Neuronal stem cell (in vitro differentiated cells): ENCODE results near the gene PSMB3.
"Not testable (repeated sequence)": the region's sequence is repeated elsewhere in the genome, so short reads cannot be mapped to it uniquely, and the experiment has no call there.

ENCODE experiments used
- DNase-seq: peaks from one replicate; pipeline ENCODE4 v3.0.0-alpha.2; 2013; ENCODE audit warnings: low spot score
- H2AFZ ChIP-seq: one replicate; pipeline ENCODE4 v1.6.1; 2013; ENCODE audit warnings: mild to moderate bottlenecking, low read length, inconsistent platforms
- H2AK5ac ChIP-seq: 2 replicates; pipeline ENCODE4 v1.6.1; 2013; ENCODE audit warnings: low read depth, mild to moderate bottlenecking, inconsistent platforms, low read length, moderate library complexity, mixed read lengths
- H2BK120ac ChIP-seq: 2 replicates; pipeline ENCODE4 v1.6.1; 2013; ENCODE audit warnings: low read depth, mild to moderate bottlenecking, inconsistent platforms, low read length, moderate library complexity, mixed read lengths
- H2BK12ac ChIP-seq: one replicate; pipeline ENCODE4 v1.6.1; 2013; ENCODE audit warnings: low read length, inconsistent platforms
- H2BK15ac ChIP-seq: 2 replicates; pipeline ENCODE4 v1.6.1; 2013; ENCODE audit warnings: mild to moderate bottlenecking, low read length, inconsistent platforms, mixed read lengths
- H2BK5ac ChIP-seq: one replicate; pipeline ENCODE4 v1.6.1; 2013; ENCODE audit warnings: inconsistent platforms, mild to moderate bottlenecking, low read length, moderate library complexity
- H3K14ac ChIP-seq: one replicate; pipeline ENCODE4 v1.6.1; 2013; ENCODE audit warnings: low read length, inconsistent platforms
- H3K18ac ChIP-seq: 2 replicates; pipeline ENCODE4 v1.6.1; 2013; ENCODE audit warnings: low read length, inconsistent platforms
- H3K23ac ChIP-seq: 2 replicates; pipeline ENCODE4 v1.6.1; 2013; ENCODE audit warnings: low read depth, mild to moderate bottlenecking, mixed read lengths, low read length, inconsistent platforms; ENCODE audit not compliant: poor library complexity
- H3K27ac ChIP-seq: replicated peaks from 3 replicates; pipeline ENCODE4 v1.5.1; 2013; ENCODE audit warnings: low read length, inconsistent platforms
- H3K27me3 ChIP-seq, 3 experiments: 2 replicates each; pipeline ENCODE4 v1.6.1; 2013; ENCODE audit warnings: low read length in 3 of 3, mild to moderate bottlenecking in 2 of 3, inconsistent platforms in 1 of 3, low read depth in 1 of 3, mixed read lengths in 1 of 3, moderate library complexity in 1 of 3; ENCODE audit not compliant: control insufficient read depth in 3 of 3, insufficient read depth in 3 of 3
- H3K36me3 ChIP-seq, 2 donors: replicated peaks in 1 of 2; 2 replicates each; pipeline ENCODE4 v1.6.1; 2013; ENCODE audit warnings: low read length in 2 of 2; ENCODE audit not compliant: control insufficient read depth in 2 of 2, insufficient read depth in 2 of 2
- H3K4ac ChIP-seq: 2 replicates; pipeline ENCODE4 v1.6.1; 2013; ENCODE audit warnings: inconsistent platforms, mild to moderate bottlenecking, low read length, moderate library complexity
- H3K4me1 ChIP-seq, 2 donors: 1 replicate in 1 of 2; 2 replicates in 1 of 2; pipeline ENCODE4 v1.6.1; 2013; ENCODE audit warnings: low read length in 2 of 2, low read depth in 1 of 2; ENCODE audit not compliant: control insufficient read depth in 2 of 2, insufficient read depth in 1 of 2
- H3K4me2 ChIP-seq: one replicate; pipeline ENCODE4 v1.6.1; 2013; ENCODE audit warnings: mild to moderate bottlenecking, low read length, inconsistent platforms; ENCODE audit not compliant: insufficient read depth, poor library complexity, severe bottlenecking
- H3K4me3 ChIP-seq, 2 donors: 2 replicates each; pipeline ENCODE4 v1.5.1; 2013; ENCODE audit warnings: low read length in 2 of 2, mild to moderate bottlenecking in 2 of 2, inconsistent platforms in 1 of 2, moderate library complexity in 1 of 2
- H3K79me1 ChIP-seq: one replicate; pipeline ENCODE4 v1.6.1; 2013; ENCODE audit warnings: low read depth, mild to moderate bottlenecking, inconsistent platforms, low read length, moderate library complexity
- H3K9ac ChIP-seq: one replicate; pipeline ENCODE4 v1.6.1; 2013; ENCODE audit warnings: mild to moderate bottlenecking, low read depth, low read length, inconsistent platforms; ENCODE audit not compliant: poor library complexity
- H3K9me3 ChIP-seq, 2 donors: replicated peaks in 1 of 2; 2 replicates each; pipeline versions ENCODE3 to v1.6.1; 2013; ENCODE audit warnings: low read length in 2 of 2, mild to moderate bottlenecking in 2 of 2, inconsistent platforms in 1 of 2, low read depth in 1 of 2, mixed read lengths in 1 of 2, moderate library complexity in 1 of 2; ENCODE audit not compliant: control insufficient read depth in 2 of 2, insufficient read depth in 1 of 2
- H4K8ac ChIP-seq: one replicate; pipeline ENCODE4 v1.6.1; 2013; ENCODE audit warnings: low read depth, mild to moderate bottlenecking, inconsistent platforms, low read length, moderate library complexity
- H4K91ac ChIP-seq: one replicate; pipeline ENCODE4 v1.6.1; 2013; ENCODE audit warnings: low read length, low read depth, mild to moderate bottlenecking, inconsistent platforms; ENCODE audit not compliant: poor library complexity
- WGBS, 2 donors: extraction: QIAGEN DNeasy Blood & Tissue Kit; methylation state at CpG; one replicate each; pipeline ENCODE4 v1.1.7; 2013; ENCODE audit warnings: missing lambda C conversion rate in 2 of 2, mixed read lengths in 1 of 2; ENCODE audit not compliant: insufficient read length in 2 of 2, insufficient replicate concordance in 1 of 2; ENCODE audit errors: extremely low coverage in 2 of 2; 5-methylcytosine and 5-hydroxymethylcytosine counted together

The PSMB3 gene

GRCh38 chr17:38787999-38788398 lies 35.5 kb downstream of the PSMB3 start:
- not testable (repeated sequence) for H2BK12ac ChIP-seq, H3K18ac ChIP-seq, H3K14ac ChIP-seq, H3K9ac ChIP-seq, H3K9me3 ChIP-seq, H3K23ac ChIP-seq, H4K91ac ChIP-seq, H3K79me1 ChIP-seq, H2AK5ac ChIP-seq, DNase-seq, H2BK5ac ChIP-seq, H2BK120ac ChIP-seq, H3K27ac ChIP-seq, H4K8ac ChIP-seq, H3K4me1 ChIP-seq, H3K4ac ChIP-seq, H2AFZ ChIP-seq, H3K4me3 ChIP-seq, H2BK15ac ChIP-seq, H3K27me3 ChIP-seq, H3K4me2 ChIP-seq
- WGBS, 2 donors = no CpG with 5 or more reads among the region's 4 CpGs
- peaks cover 33 to 56% of the 10 kb centered on the region in 2 donors for H3K36me3 ChIP-seq

DNA sequence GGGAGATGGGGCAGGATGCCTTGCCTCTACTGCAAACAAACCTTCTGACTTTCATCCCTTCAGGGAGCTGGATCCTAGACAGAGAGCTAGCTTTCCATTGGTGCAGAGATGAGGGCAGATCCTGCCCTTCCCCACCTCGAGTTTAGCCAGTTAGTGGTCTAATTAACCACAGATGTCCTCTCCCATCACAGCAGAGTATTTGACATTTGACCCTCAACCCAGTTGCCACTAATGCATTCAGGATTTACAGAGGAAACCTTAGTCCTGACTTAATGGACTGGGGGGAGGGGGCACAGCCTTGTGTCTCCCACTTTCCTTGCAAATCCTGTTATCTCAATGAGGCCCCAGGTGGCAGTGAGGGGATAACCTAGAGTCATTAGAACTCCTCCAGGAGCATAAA lies 36.6 kb downstream of the PSMB3 start:
- peak; percentile 68 for DNase-seq
- no peak overlapping the region for H3K18ac ChIP-seq
- H4K91ac ChIP-seq = no peak overlapping the region
- H2AK5ac ChIP-seq = no peak overlapping the region
- no peaks in the 10 kb centered on the region for H3K9me3 ChIP-seq
- peaks cover 7% of the 10 kb centered on the region for H3K79me1 ChIP-seq
- no peaks in the 10 kb centered on the region for H3K27me3 ChIP-seq
- no peak overlapping the region for H2BK15ac ChIP-seq
- H3K4me2 ChIP-seq = peak overlapping the region; percentile 32
- H3K14ac ChIP-seq = no peak overlapping the region
- no CpG with 5 or more reads among the region's 1 CpG for WGBS, 2 donors
- H3K27ac ChIP-seq = peak overlapping the region; percentile 82
- H2AFZ ChIP-seq = no peak overlapping the region
- H2BK12ac ChIP-seq = no peak overlapping the region
- no peak overlapping the region for H2BK5ac ChIP-seq
- H2BK120ac ChIP-seq = no peak overlapping the region
- H3K36me3 ChIP-seq = peaks cover 26 to 54% of the 10 kb centered on the region in 2 donors
- no peak overlapping the region for H3K9ac ChIP-seq
- H3K23ac ChIP-seq = no peak overlapping the region
- no peak overlapping the region for H4K8ac ChIP-seq
- peaks cover 10% of the 10 kb centered on the region in 2 donors for H3K4me1 ChIP-seq
- no peak overlapping the region for H3K4ac ChIP-seq
- no peak overlapping the region for H3K4me3 ChIP-seq

DNA sequence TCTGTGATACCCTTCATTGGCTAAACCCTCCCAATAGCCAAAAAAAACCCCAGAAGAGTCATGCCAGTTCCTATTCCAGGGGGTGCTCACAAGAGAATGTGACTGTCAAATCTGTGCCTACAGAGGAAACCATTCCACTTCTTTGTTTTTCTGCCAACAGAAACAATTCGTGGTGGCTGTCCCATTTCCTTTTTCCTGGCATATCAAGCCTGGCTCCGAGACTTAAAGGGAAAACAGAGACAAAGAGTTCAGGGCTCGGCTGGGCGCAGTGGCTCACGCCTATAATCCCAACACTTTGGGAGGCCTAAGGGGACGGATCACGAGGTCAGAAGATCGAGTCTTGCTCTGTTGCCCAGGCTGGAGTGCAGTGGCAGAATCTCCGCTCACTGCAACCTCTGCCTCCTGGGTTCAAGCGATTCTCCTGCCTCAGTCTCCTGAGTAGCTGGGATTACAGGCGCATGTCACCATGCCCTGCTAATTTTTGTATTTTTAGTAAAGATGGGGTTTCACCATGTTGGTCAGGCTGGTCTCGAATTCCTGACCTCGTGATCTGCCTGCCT lies 37.7 kb downstream of the PSMB3 start:
- H3K14ac ChIP-seq, H2AK5ac ChIP-seq, H3K4me2 ChIP-seq, H3K27me3 ChIP-seq, H3K23ac ChIP-seq, H3K9ac ChIP-seq, H2BK15ac ChIP-seq, DNase-seq, H2BK12ac ChIP-seq, H3K9me3 ChIP-seq, H4K8ac ChIP-seq, H4K91ac ChIP-seq, H3K79me1 ChIP-seq, H2BK5ac ChIP-seq, H3K18ac ChIP-seq, H2AFZ ChIP-seq, H3K4me1 ChIP-seq, H2BK120ac ChIP-seq, H3K4me3 ChIP-seq, H3K4ac ChIP-seq: not testable (repeated sequence)
- H3K36me3 ChIP-seq = peaks cover 19 to 46% of the 10 kb centered on the region in 2 donors
- H3K27ac ChIP-seq = peak overlapping the region; percentile 54
- no CpG with 5 or more reads among the region's 13 CpGs for WGBS, 2 donors

DNA sequence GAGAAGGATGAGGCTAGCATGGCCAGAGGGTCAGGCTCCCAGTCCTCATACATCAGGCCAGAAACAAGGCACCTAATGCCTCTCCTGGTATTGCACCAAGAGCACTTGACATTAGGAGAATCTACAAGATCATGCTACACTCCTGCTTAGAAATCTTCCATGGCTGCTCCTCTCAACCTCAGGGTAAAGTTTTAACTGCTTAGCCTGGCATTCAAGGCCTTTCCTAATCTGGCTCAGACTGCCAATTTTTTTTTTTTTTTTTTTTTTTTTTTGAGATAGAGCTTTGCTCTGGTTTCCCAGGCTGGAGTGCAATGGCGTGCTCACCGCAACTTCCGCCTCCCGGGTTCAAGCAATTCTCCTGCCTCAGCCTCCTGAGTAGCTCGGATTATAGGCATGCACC lies 38.6 kb downstream of the PSMB3 start:
- Histone ChIP-seq H2BK5ac (no peak overlapping the region), H2AFZ (no peak overlapping the region), H3K36me3 (peaks cover 16 to 46% of the 10 kb centered on the region in 2 donors), H3K4me3 (no peak overlapping the region), H2BK12ac (no peak overlapping the region), H4K8ac (no peak overlapping the region), H3K14ac (no peak overlapping the region), H3K4me1 (peaks cover 10% of the 10 kb centered on the region in 2 donors), H3K9ac (no peak overlapping the region), H2BK15ac (no peak overlapping the region), H2BK120ac (no peak overlapping the region), H3K23ac (no peak overlapping the region), H4K91ac (no peak overlapping the region), H3K79me1 (peaks cover 7% of the 10 kb centered on the region), H3K27ac (no peak overlapping the region), H3K9me3 (no peaks in the 10 kb centered on the region), H2AK5ac (no peak overlapping the region), H3K18ac (no peak overlapping the region), H3K4ac (no peak overlapping the region), H3K27me3 (no peaks in the 10 kb centered on the region), H3K4me2 (no peak overlapping the region)
- no CpG with 5 or more reads among the region's 5 CpGs for WGBS, 2 donors
- DNase-seq = no peak
